ENCODE data around the gene KAT6B. TPM values are rescaled to one million over a fixed set of nuclear protein-coding genes. Genes with fewer than 3 reads are reported as not detected.

KAT6B gene
- total and polyA plus RNA-seq, 2 of the 8 experiments (the other 6 are each of a cell fraction or from before 2014, with no cell fraction given), result 7.3 to 30.8 TPM

GRCh38 chr10:74949034-74949832 lies 122.8 kb downstream of the KAT6B start:
- no peak overlapping the region for H3K9ac ChIP-seq (replicated peaks in 1 of 4; ENCODE audit: extremely low read depth in 1 of 4, low read depth in 3 of 4, low read length in 3 of 4)
- no peaks in the 10 kb centered on the region for H3K36me3 ChIP-seq (ENCODE audit: control insufficient read depth in 2 of 4, insufficient read depth in 4 of 4, low read length in 3 of 4)
- no peak overlapping the region for H2BK5ac ChIP-seq (ENCODE audit: low read depth, low read length)
- H2AFZ ChIP-seq (ENCODE audit: low read length), result no peak overlapping the region
- POLR2A ChIA-PET (ENCODE audit: partially characterized antibody), result no interaction called here
- 87 to 100% methylated on average over 1 to 5 of the region's 5 CpGs for WGBS, 2 experiments (ENCODE audit: extremely low coverage in 1 of 2, insufficient coverage in 1 of 2, insufficient read length in 1 of 2, insufficient replicate concordance in 2 of 2, low coverage in 1 of 2, low lambda C conversion rate in 2 of 2, missing lambda C conversion rate in 1 of 2)
- no peaks in the 10 kb centered on the region for H3K9me3 ChIP-seq (ENCODE audit: insufficient read depth in 2 of 2, low read depth in 1 of 2, low read length in 1 of 2)
- H2AK5ac ChIP-seq (ENCODE audit: low read depth, low read length), result no peak overlapping the region
- FAIRE-seq, result no peak
- no peak for DNase-seq (ENCODE audit: low read depth in 1 of 2, low spot score in 2 of 2)
- H4K8ac ChIP-seq (ENCODE audit: extremely low read depth, insufficient read depth, low read length), result no peak overlapping the region
- H3K18ac ChIP-seq (ENCODE audit: extremely low read depth, low read length), result no peak overlapping the region
- peaks cover 0 to 3% (median 1%) of the 10 kb centered on the region in 4 experiments; a peak in 1 of 7 replicates for H3K4me1 ChIP-seq (replicated peaks in 1 of 4; ENCODE audit: control insufficient read depth in 3 of 4, insufficient read depth in 4 of 4, low read length in 3 of 4)
- H2BK15ac ChIP-seq (ENCODE audit: low read length), result no peak overlapping the region
- H2BK20ac ChIP-seq (ENCODE audit: low read length), result no peak overlapping the region
- no peaks in the 10 kb centered on the region for H4K20me1 ChIP-seq (replicated peaks in 1 of 2; ENCODE audit: control insufficient read depth in 1 of 2, insufficient read depth in 2 of 2, low read length in 2 of 2)
- no peak overlapping the region for H2BK120ac ChIP-seq (replicated peaks; ENCODE audit: low read depth, low read length)
- no peaks in the 10 kb centered on the region for H3K27me3 ChIP-seq (replicated peaks in 1 of 4; ENCODE audit: control insufficient read depth in 3 of 4, extremely low read depth in 1 of 4, insufficient read depth in 3 of 4, low read length in 3 of 4)
- no peaks in the 10 kb centered on the region; the same call in 1 of the 2 replicates for H3K79me1 ChIP-seq (ENCODE audit: low read depth, low read length)
- H2BK12ac ChIP-seq (ENCODE audit: low read depth, low read length), result no peak overlapping the region
- no peak overlapping the region for H3K4me3 ChIP-seq (ENCODE audit: extremely low read depth in 1 of 4, insufficient read depth in 2 of 4, low read depth in 3 of 4, low read length in 4 of 4)
- H3K14ac ChIP-seq (ENCODE audit: insufficient read length), result no peak overlapping the region
- peaks cover 0 to 11% of the 10 kb centered on the region in 2 experiments; a peak in 2 of 4 replicates for H3K79me2 ChIP-seq (ENCODE audit: control insufficient read depth in 1 of 2, insufficient read depth in 2 of 2, low read length in 2 of 2)
- no peak overlapping the region for H3K27ac ChIP-seq (ENCODE audit: low read depth, low read length)
- H3K23me2 ChIP-seq (ENCODE audit: low read depth, low read length), result no peaks in the 10 kb centered on the region
- no peak overlapping the region for H4K5ac ChIP-seq (ENCODE audit: insufficient read length, low read depth, low read length)
- no peak overlapping the region for H3K4ac ChIP-seq (replicated peaks; ENCODE audit: insufficient read length, low read depth, low read length)
- no peak overlapping the region for H4K91ac ChIP-seq (replicated peaks; ENCODE audit: insufficient read length, low read length)
- H3K56ac ChIP-seq (replicated peaks; ENCODE audit: insufficient read length, low read depth, low read length), result no peak overlapping the region
- CTCF ChIA-PET (ENCODE audit: partially characterized antibody), result no interaction called here
- H3K23ac ChIP-seq (ENCODE audit: insufficient read length), result no peak overlapping the region
- H3K4me2 ChIP-seq (ENCODE audit: insufficient read depth in 1 of 2, low read depth in 2 of 2, low read length in 2 of 2), result no peak overlapping the region
- TF ChIP-seq POLR2A (IDR thresholded peaks at IDR 0.05; ENCODE audit: control extremely low read depth in 1 of 2, low read depth in 2 of 2, low read length in 2 of 2) (no peak), NANOG (IDR thresholded peaks at IDR 0.05; ENCODE audit: insufficient read depth, low read depth, low read length, poor library complexity, severe bottlenecking) (no peak), CEBPB (IDR thresholded peaks at IDR 0.05; ENCODE audit: low read depth, low read length) (no peak), POU5F1 (IDR thresholded peaks at IDR 0.05; ENCODE audit: low read depth, low read length) (no peak), TAF1 (IDR thresholded peaks at IDR 0.05; ENCODE audit: low read depth, low read length) (no peak), ATF3 (IDR thresholded peaks at IDR 0.05; ENCODE audit: insufficient read depth, low read depth, low read length) (no peak), SUZ12 (IDR thresholded peaks at IDR 0.05; ENCODE audit: low read length) (no peak), MAFK (IDR thresholded peaks at IDR 0.05; ENCODE audit: low read depth, low read length) (no peak), EZH2 (IDR thresholded peaks at IDR 0.05; ENCODE audit: low read depth, low read length, severe bottlenecking) (no peak), BACH1 (IDR thresholded peaks at IDR 0.05; ENCODE audit: low read length) (no peak), SRF (IDR thresholded peaks at IDR 0.05; ENCODE audit: low read depth, low read length) (no peak), JUND (IDR thresholded peaks at IDR 0.05; ENCODE audit: low read length) (no peak), FOSL1 (IDR thresholded peaks at IDR 0.05; ENCODE audit: insufficient read depth, low read depth, low read length) (no peak)

All from H1 (cell line).